GM23338 (cell line): ENCODE results near the gene QPCTL. TPM values are rescaled to one million over a fixed set of nuclear protein-coding genes. Genes with fewer than 3 reads are reported as not detected.
A peak's percentile ranks its signal among the peaks of the same experiment; 100 is the strongest.

Experiments used
- ATAC-seq: fragments of 200-7000 bp; cut with Tn5 transposase; 3 replicates; pipeline ENCODE4 v1.9.1; 2020
- DNase-seq: peaks from one replicate; pipeline ENCODE4 v3.0.0-alpha.2; 2015; ENCODE audit warnings: low spot score
- H2AFZ ChIP-seq: fragments of 200-600 bp; sonication (generic); 2 replicates; pipeline ENCODE4 v1.8.0; 2016; ENCODE audit warnings: antibody characterized with exemption, mild to moderate bottlenecking, moderate library complexity
- H3F3A ChIP-seq: fragments of 200-600 bp; sonication (generic); replicated peaks from 2 replicates; pipeline ENCODE4 v1.8.0; 2017; ENCODE audit warnings: antibody characterized with exemption, mixed run types, low read depth
- H3K27ac ChIP-seq: fragments of 200-600 bp; sonication (generic); 2 replicates; pipeline ENCODE4 v1.6.1; 2016; ENCODE audit warnings: low read depth
- H3K27me3 ChIP-seq: fragments of 200-600 bp; sonication (generic); 2 replicates; pipeline ENCODE4 v1.8.0; 2016; ENCODE audit warnings: mild to moderate bottlenecking, mixed run types, moderate library complexity; ENCODE audit not compliant: insufficient read depth
- H3K36me3 ChIP-seq: fragments of 200-600 bp; sonication (generic); 2 replicates; pipeline ENCODE4 v1.8.0; 2016; ENCODE audit warnings: mild to moderate bottlenecking; ENCODE audit not compliant: insufficient read depth
- H3K4me1 ChIP-seq: fragments of 200-600 bp; sonication (generic); 2 replicates; pipeline ENCODE4 v1.8.0; 2016; ENCODE audit warnings: mild to moderate bottlenecking, moderate library complexity; ENCODE audit not compliant: insufficient read depth
- H3K4me2 ChIP-seq: fragments of 200-600 bp; sonication (generic); 2 replicates; pipeline ENCODE4 v1.7.1; 2017; ENCODE audit warnings: mixed run types
- H3K4me3 ChIP-seq: fragments of 200-600 bp; sonication (generic); 2 replicates; pipeline ENCODE4 v1.6.1; 2016; ENCODE audit warnings: mixed run types
- H3K79me2 ChIP-seq: fragments of 200-600 bp; sonication (generic); replicated peaks from 2 replicates; pipeline ENCODE4 v1.8.0; 2017; ENCODE audit warnings: mild to moderate bottlenecking; ENCODE audit not compliant: insufficient read depth
- H3K9me2 ChIP-seq: fragments of 200-600 bp; sonication (generic); 2 replicates; pipeline ENCODE4 v1.8.0; 2017; ENCODE audit not compliant: insufficient read depth
- H4K20me1 ChIP-seq: fragments of 200-600 bp; sonication (generic); replicated peaks from 2 replicates; pipeline ENCODE4 v1.8.0; 2017; ENCODE audit warnings: mild to moderate bottlenecking; ENCODE audit not compliant: insufficient read depth
- H3K27ac Mint-ChIP-seq: 2 replicates; pipeline ENCODE4 v1.8.0; 2020; ENCODE audit warnings: inconsistent platforms, mild to moderate bottlenecking, moderate library complexity, mixed read lengths
- H3K27me3 Mint-ChIP-seq: 3 replicates; pipeline ENCODE4 v1.8.0; 2022; ENCODE audit warnings: low read depth, mild to moderate bottlenecking, moderate library complexity, mixed read lengths, inconsistent platforms; ENCODE audit not compliant: insufficient read depth, poor library complexity
- H3K36me3 Mint-ChIP-seq: 3 replicates; pipeline ENCODE4 v1.8.0; 2021; ENCODE audit warnings: low read depth, mild to moderate bottlenecking, inconsistent platforms, moderate library complexity, mixed read lengths
- H3K4me1 Mint-ChIP-seq: 3 replicates; pipeline ENCODE4 v1.8.0; 2020; ENCODE audit warnings: mild to moderate bottlenecking, inconsistent platforms, mixed read lengths
- H3K4me3 Mint-ChIP-seq: 3 replicates; pipeline ENCODE4 v1.8.0; 2021; ENCODE audit warnings: moderate library complexity, mild to moderate bottlenecking, inconsistent platforms, mixed read lengths
- H3K9me3 Mint-ChIP-seq: 3 replicates; pipeline ENCODE4 v1.8.0; 2020; ENCODE audit warnings: moderate library complexity, mild to moderate bottlenecking, inconsistent platforms, mixed read lengths
- CREB1 ChIP-seq: fragments of 250-450 bp; sonication (Bioruptor Pico); IDR thresholded peaks from 2 replicates; pipeline ENCODE4 v1.5.0; 2020; ENCODE audit warnings: low read depth, mild to moderate bottlenecking, moderate library complexity
- EZH2 ChIP-seq: fragments of 200-600 bp; sonication (generic); IDR thresholded peaks from one replicate; pipeline ENCODE4 v1.8.0; 2017; ENCODE audit warnings: antibody characterized with exemption, mild to moderate bottlenecking, low read depth; ENCODE audit not compliant: unreplicated experiment
- JUNB ChIP-seq: IDR thresholded peaks from one replicate; pipeline ENCODE4 v1.6.1; 2016; ENCODE audit warnings: antibody characterized with exemption; ENCODE audit not compliant: unreplicated experiment
- POLR2AphosphoS5 ChIP-seq: IDR thresholded peaks from 2 replicates; pipeline ENCODE4 v1.6.1; 2016; ENCODE audit warnings: antibody characterized with exemption, low read depth
- ZNF331 ChIP-seq: fragments of 250-450 bp; sonication (Bioruptor Pico); IDR thresholded peaks from 2 replicates; pipeline ENCODE4 v1.5.0; 2020; ENCODE audit warnings: low read depth, mild to moderate bottlenecking, moderate library complexity
- polyA plus RNA-seq: library from polyadenylated mRNA; unstranded; fragments of >200 nt; fragmentation: Nextera tagmentation; extraction: Ambion mirVana; gene quantifications from 2 replicates; pipeline ENCODE4 v1.2.1, GENCODE V29; 2016
- total RNA-seq: library from RNA; depleted of rRNA; stranded (reverse); fragments of >200 nt; shearing (Covaris generic); gene quantifications from 2 replicates; pipeline ENCODE4 v1.2.3, GENCODE V29; 2014
- TF ChIP-seq, protein P1 (sequence below): fragments of 250-450 bp; sonication (Bioruptor Pico); IDR thresholded peaks from 2 replicates; pipeline ENCODE4 v1.5.0; 2020; ENCODE audit warnings: mild to moderate bottlenecking, moderate library complexity

QPCTL gene
- total and polyA plus RNA-seq, 2 experiments from 2014 or later = 10.6 to 26.2 TPM

DNA sequence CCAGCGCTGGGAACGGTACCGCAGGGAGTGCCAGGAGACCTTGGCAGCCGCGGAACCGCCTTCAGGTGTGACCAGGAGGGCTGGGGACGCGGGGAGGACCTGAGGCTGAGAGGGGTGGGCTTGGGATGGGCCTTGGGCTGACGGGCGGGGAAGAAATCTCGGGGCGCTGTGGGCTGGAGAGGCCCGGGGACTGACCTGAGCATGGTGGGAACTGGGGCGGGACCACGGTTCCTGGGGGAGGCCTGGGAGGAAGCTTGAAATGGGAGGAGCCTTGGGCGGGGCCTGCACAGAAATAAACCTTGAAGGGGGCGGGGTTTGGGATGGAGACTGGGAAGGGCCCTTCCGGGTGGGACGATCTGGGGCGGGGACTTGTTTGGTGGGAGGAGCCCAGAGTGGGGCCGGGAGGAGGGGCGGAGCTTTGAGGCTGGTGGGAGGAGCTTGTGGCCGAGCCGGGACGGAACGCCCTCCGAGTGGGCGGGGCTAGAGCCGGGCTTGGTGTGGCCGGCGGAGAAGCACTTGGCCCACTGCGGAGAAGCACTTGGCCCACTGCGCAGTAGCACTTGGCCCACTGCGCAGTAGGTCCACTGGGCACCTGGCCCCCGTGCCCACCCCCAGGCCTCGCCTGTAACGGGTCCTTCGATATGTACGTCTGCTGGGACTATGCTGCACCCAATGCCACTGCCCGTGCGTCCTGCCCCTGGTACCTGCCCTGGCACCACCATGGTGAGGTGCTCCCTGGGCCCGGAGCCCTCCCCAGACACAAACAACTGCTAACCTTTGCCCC, 21.6 kb upstream of the QPCTL start:
- no peaks in the 10 kb centered on the region for H3K9me2 ChIP-seq
- H3K36me3 Mint-ChIP-seq = no peaks in the 10 kb centered on the region; the same call in 2 of the 3 replicates
- no peaks in the 10 kb centered on the region; the same call in 1 of the 2 replicates for H4K20me1 ChIP-seq
- peaks cover 43% of the 10 kb centered on the region for H3K27me3 ChIP-seq
- peaks cover 22% of the 10 kb centered on the region for H3K4me1 Mint-ChIP-seq
- peak; percentile 71 for ATAC-seq
- no peak overlapping the region for H3K27ac ChIP-seq
- peak overlapping the region; percentile 89 for H2AFZ ChIP-seq
- H3F3A ChIP-seq = peaks cover 20% of the 10 kb centered on the region
- H3K4me2 ChIP-seq = peak overlapping the region; percentile 90
- TF ChIP-seq POLR2AphosphoS5 = peak; percentile 58
- TF ChIP-seq, protein P1, sequence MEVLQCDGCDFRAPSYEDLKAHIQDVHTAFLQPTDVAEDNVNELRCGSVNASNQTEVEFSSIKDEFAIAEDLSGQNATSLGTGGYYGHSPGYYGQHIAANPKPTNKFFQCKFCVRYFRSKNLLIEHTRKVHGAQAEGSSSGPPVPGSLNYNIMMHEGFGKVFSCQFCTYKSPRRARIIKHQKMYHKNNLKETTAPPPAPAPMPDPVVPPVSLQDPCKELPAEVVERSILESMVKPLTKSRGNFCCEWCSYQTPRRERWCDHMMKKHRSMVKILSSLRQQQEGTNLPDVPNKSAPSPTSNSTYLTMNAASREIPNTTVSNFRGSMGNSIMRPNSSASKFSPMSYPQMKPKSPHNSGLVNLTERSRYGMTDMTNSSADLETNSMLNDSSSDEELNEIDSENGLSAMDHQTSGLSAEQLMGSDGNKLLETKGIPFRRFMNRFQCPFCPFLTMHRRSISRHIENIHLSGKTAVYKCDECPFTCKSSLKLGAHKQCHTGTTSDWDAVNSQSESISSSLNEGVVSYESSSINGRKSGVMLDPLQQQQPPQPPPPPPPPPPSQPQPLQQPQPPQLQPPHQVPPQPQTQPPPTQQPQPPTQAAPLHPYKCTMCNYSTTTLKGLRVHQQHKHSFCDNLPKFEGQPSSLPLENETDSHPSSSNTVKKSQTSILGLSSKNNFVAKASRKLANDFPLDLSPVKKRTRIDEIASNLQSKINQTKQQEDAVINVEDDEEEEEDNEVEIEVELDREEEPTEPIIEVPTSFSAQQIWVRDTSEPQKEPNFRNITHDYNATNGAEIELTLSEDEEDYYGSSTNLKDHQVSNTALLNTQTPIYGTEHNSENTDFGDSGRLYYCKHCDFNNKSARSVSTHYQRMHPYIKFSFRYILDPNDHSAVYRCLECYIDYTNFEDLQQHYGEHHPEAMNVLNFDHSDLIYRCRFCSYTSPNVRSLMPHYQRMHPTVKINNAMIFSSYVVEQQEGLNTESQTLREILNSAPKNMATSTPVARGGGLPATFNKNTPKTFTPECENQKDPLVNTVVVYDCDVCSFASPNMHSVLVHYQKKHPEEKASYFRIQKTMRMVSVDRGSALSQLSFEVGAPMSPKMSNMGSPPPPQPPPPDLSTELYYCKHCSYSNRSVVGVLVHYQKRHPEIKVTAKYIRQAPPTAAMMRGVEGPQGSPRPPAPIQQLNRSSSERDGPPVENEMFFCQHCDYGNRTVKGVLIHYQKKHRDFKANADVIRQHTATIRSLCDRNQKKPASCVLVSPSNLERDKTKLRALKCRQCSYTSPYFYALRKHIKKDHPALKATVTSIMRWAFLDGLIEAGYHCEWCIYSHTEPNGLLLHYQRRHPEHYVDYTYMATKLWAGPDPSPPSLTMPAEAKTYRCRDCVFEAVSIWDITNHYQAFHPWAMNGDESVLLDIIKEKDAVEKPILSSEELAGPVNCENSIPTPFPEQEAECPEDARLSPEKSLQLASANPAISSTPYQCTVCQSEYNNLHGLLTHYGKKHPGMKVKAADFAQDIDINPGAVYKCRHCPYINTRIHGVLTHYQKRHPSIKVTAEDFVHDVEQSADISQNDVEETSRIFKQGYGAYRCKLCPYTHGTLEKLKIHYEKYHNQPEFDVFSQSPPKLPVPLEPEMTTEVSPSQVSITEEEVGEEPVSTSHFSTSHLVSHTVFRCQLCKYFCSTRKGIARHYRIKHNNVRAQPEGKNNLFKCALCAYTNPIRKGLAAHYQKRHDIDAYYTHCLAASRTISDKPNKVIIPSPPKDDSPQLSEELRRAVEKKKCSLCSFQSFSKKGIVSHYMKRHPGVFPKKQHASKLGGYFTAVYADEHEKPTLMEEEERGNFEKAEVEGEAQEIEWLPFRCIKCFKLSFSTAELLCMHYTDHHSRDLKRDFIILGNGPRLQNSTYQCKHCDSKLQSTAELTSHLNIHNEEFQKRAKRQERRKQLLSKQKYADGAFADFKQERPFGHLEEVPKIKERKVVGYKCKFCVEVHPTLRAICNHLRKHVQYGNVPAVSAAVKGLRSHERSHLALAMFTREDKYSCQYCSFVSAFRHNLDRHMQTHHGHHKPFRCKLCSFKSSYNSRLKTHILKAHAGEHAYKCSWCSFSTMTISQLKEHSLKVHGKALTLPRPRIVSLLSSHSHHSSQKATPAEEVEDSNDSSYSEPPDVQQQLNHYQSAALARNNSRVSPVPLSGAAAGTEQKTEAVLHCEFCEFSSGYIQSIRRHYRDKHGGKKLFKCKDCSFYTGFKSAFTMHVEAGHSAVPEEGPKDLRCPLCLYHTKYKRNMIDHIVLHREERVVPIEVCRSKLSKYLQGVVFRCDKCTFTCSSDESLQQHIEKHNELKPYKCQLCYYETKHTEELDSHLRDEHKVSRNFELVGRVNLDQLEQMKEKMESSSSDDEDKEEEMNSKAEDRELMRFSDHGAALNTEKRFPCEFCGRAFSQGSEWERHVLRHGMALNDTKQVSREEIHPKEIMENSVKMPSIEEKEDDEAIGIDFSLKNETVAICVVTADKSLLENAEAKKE (CRISPR knock-in tag) = no peak
- no peak for TF ChIP-seq EZH2
- no peak for TF ChIP-seq JUNB
- no peak for TF ChIP-seq ZNF331
- TF ChIP-seq CREB1 (CRISPR knock-in tag) = no peak
- H3K4me3 ChIP-seq = peak overlapping the region; percentile 78
- no peaks in the 10 kb centered on the region; the same call in 2 of the 3 replicates for H3K9me3 Mint-ChIP-seq
- peaks cover 16% of the 10 kb centered on the region; the same call in 1 of the 2 replicates for H3K4me1 ChIP-seq
- no peak overlapping the region for H3K27ac Mint-ChIP-seq
- H3K4me3 Mint-ChIP-seq = peak overlapping the region; percentile 71
- H3K79me2 ChIP-seq = no peaks in the 10 kb centered on the region
- peaks cover 45% of the 10 kb centered on the region for H3K27me3 Mint-ChIP-seq
- peak; percentile 99 for DNase-seq
- H3K36me3 ChIP-seq = no peaks in the 10 kb centered on the region
